SJSA1 (cell line): ENCODE results near the gene TOM1. TPM values are rescaled to one million over a fixed set of nuclear protein-coding genes. Genes with fewer than 3 reads are reported as not detected.

Experiments used
- DNase-seq, 2 experiments: peaks; one replicate each; pipeline ENCODE4 v3.0.0-alpha.2; 2015 to 2020; ENCODE audit warnings: low spot score in 2 of 2, low read depth in 1 of 2
- H3K27ac ChIP-seq: fragments of 250-450 bp; sonication (Bioruptor Pico); 2 replicates; pipeline ENCODE4 v1.5.1; 2020; ENCODE audit warnings: mild to moderate bottlenecking, moderate library complexity
- H3K27me3 ChIP-seq: fragments of 250-450 bp; sonication (Bioruptor Pico); replicated peaks from 2 replicates; pipeline ENCODE4 v1.5.1; 2020; ENCODE audit warnings: mild to moderate bottlenecking, moderate library complexity
- H3K36me3 ChIP-seq: fragments of 250-450 bp; sonication (Bioruptor Pico); 2 replicates; pipeline ENCODE4 v1.5.1; 2020; ENCODE audit warnings: mild to moderate bottlenecking
- H3K4me1 ChIP-seq: fragments of 250-450 bp; sonication (Bioruptor Pico); replicated peaks from 2 replicates; pipeline ENCODE4 v1.6.1; 2021; ENCODE audit warnings: mild to moderate bottlenecking
- H3K4me3 ChIP-seq: fragments of 250-450 bp; sonication (Bioruptor Pico); 2 replicates; pipeline ENCODE4 v1.5.1; 2020; ENCODE audit warnings: mild to moderate bottlenecking
- H3K9me3 ChIP-seq: fragments of 250-450 bp; sonication (Bioruptor Pico); replicated peaks from 2 replicates; pipeline ENCODE4 v1.5.1; 2020; ENCODE audit warnings: mild to moderate bottlenecking
- total RNA-seq: library from RNA; depleted of rRNA; stranded (reverse); fragments of >200 nt; shearing (Covaris generic); gene quantifications from 2 replicates; pipeline ENCODE4 v1.2.3, GENCODE V29; 2014; rRNA removed

TOM1 gene
- total RNA-seq: 14.9 and 16.9 TPM in 2 replicates

- H3K36me3 ChIP-seq: peaks cover 12% of the 10 kb centered on the region
- H3K4me3 ChIP-seq: peak within 1 kb of the TSS; percentile 66
- H3K9me3 ChIP-seq: no peaks in the 10 kb centered on the region
- H3K27ac ChIP-seq: peak within 1 kb of the TSS; percentile 58
- peaks cover 4% of the 10 kb centered on the region; the same call in 1 of the 2 replicates for H3K4me1 ChIP-seq
- no peaks in the 10 kb centered on the region for H3K27me3 ChIP-seq
- peak; percentile 96 to 100 for DNase-seq
Measured at GRCh38 chr22:35299673-35300499, at the start of gene TOM1. Gene TOM1, plus strand, starts transcription at chr22:35299894. Its CDS starts 35 bp downstream, at chr22:35299929.

- H3K27ac ChIP-seq: no peak overlapping the region
- no peaks in the 10 kb centered on the region for H3K9me3 ChIP-seq
- H3K36me3 ChIP-seq: no peaks in the 10 kb centered on the region
- H3K4me3 ChIP-seq: no peak overlapping the region
- H3K27me3 ChIP-seq: no peaks in the 10 kb centered on the region
- DNase-seq: no peak
- no peaks in the 10 kb centered on the region for H3K4me1 ChIP-seq
Measured at GRCh38 chr22:35250156-35250555, 49.5 kb upstream of the TOM1 start.

- no peak overlapping the region for H3K4me3 ChIP-seq
- no peaks in the 10 kb centered on the region for H3K9me3 ChIP-seq
- H3K27ac ChIP-seq: no peak overlapping the region
- DNase-seq: no peak
- H3K4me1 ChIP-seq: peaks cover 7% of the 10 kb centered on the region
- no peaks in the 10 kb centered on the region for H3K27me3 ChIP-seq
- peaks cover 11% of the 10 kb centered on the region for H3K36me3 ChIP-seq
Measured at GRCh38 chr22:35253946-35254345, 45.7 kb upstream of the TOM1 start.

- H3K4me3 ChIP-seq: peak overlapping the region; percentile 93
- DNase-seq: no peak
- H3K27me3 ChIP-seq: no peaks in the 10 kb centered on the region
- no peaks in the 10 kb centered on the region for H3K9me3 ChIP-seq
- H3K36me3 ChIP-seq: peaks cover 33% of the 10 kb centered on the region
- H3K27ac ChIP-seq: peak overlapping the region; percentile 99
- H3K4me1 ChIP-seq: peaks cover 7% of the 10 kb centered on the region
Measured at GRCh38 chr22:35257002-35257320, 42.7 kb upstream of the TOM1 start.

- peaks cover 7% of the 10 kb centered on the region for H3K4me1 ChIP-seq
- H3K27me3 ChIP-seq: no peaks in the 10 kb centered on the region
- DNase-seq: peak; percentile 83 to 89
- H3K9me3 ChIP-seq: no peaks in the 10 kb centered on the region
- H3K4me3 ChIP-seq: peak within 1 kb of the TSS; percentile 93
- peak within 1 kb of the TSS; percentile 99 for H3K27ac ChIP-seq
- H3K36me3 ChIP-seq: peaks cover 39% of the 10 kb centered on the region
Measured at GRCh38 chr22:35257321-35258190, 42.1 kb upstream of the TOM1 start, which contains the start of gene HMGXB4. Gene HMGXB4, plus strand, starts transcription at chr22:35257493. Its CDS starts 4,898 bp downstream, at chr22:35262391.

GRCh38 chr22:35258191-35258988, 41.3 kb upstream of the TOM1 start:
- Histone ChIP-seq H3K27me3 (no peaks in the 10 kb centered on the region), H3K4me1 (peaks cover 7% of the 10 kb centered on the region), H3K4me3 (peak overlapping the region; percentile 93), H3K9me3 (no peaks in the 10 kb centered on the region), H3K27ac (peak overlapping the region; percentile 99), H3K36me3 (peaks cover 48% of the 10 kb centered on the region)
- DNase-seq: no peak

- Histone ChIP-seq H3K4me1 (no peaks in the 10 kb centered on the region), H3K36me3 (peaks cover 89% of the 10 kb centered on the region), H3K9me3 (no peaks in the 10 kb centered on the region; the same call in 1 of the 2 replicates), H3K4me3 (no peak overlapping the region), H3K27me3 (no peaks in the 10 kb centered on the region), H3K27ac (no peak overlapping the region)
- no peak for DNase-seq
Measured at GRCh38 chr22:35264986-35265385, 34.7 kb upstream of the TOM1 start.

GRCh38 chr22:35266277-35266676, 33.4 kb upstream of the TOM1 start:
- H3K36me3 ChIP-seq: peaks cover 92% of the 10 kb centered on the region
- no peaks in the 10 kb centered on the region; the same call in 1 of the 2 replicates for H3K9me3 ChIP-seq
- H3K27ac ChIP-seq: no peak overlapping the region
- no peak overlapping the region for H3K4me3 ChIP-seq
- H3K4me1 ChIP-seq: no peaks in the 10 kb centered on the region
- DNase-seq: no peak
- H3K27me3 ChIP-seq: no peaks in the 10 kb centered on the region

GRCh38 chr22:35269630-35270029, 30.1 kb upstream of the TOM1 start:
- no peak overlapping the region for H3K27ac ChIP-seq
- no peaks in the 10 kb centered on the region for H3K27me3 ChIP-seq
- H3K9me3 ChIP-seq: no peaks in the 10 kb centered on the region; the same call in 1 of the 2 replicates
- no peak for DNase-seq
- no peaks in the 10 kb centered on the region for H3K4me1 ChIP-seq
- H3K36me3 ChIP-seq: peaks cover 94% of the 10 kb centered on the region
- H3K4me3 ChIP-seq: no peak overlapping the region

- no peaks in the 10 kb centered on the region for H3K9me3 ChIP-seq
- no peaks in the 10 kb centered on the region for H3K27me3 ChIP-seq
- H3K36me3 ChIP-seq: peaks cover 84% of the 10 kb centered on the region
- H3K4me3 ChIP-seq: no peak overlapping the region
- no peak overlapping the region for H3K27ac ChIP-seq
- H3K4me1 ChIP-seq: no peaks in the 10 kb centered on the region
- no peak for DNase-seq
Measured at GRCh38 chr22:35274154-35274871, 25.4 kb upstream of the TOM1 start.

- H3K27ac ChIP-seq: no peak overlapping the region
- no peaks in the 10 kb centered on the region for H3K9me3 ChIP-seq
- H3K4me1 ChIP-seq: no peaks in the 10 kb centered on the region
- H3K27me3 ChIP-seq: no peaks in the 10 kb centered on the region
- H3K4me3 ChIP-seq: no peak overlapping the region
- no peak for DNase-seq
- H3K36me3 ChIP-seq: peaks cover 84% of the 10 kb centered on the region
Measured at GRCh38 chr22:35275580-35275979, 24.1 kb upstream of the TOM1 start.

- DNase-seq: no peak
- Histone ChIP-seq H3K9me3 (no peaks in the 10 kb centered on the region), H3K27ac (no peak overlapping the region), H3K27me3 (no peaks in the 10 kb centered on the region), H3K4me1 (no peaks in the 10 kb centered on the region), H3K36me3 (peaks cover 87% of the 10 kb centered on the region), H3K4me3 (no peak overlapping the region)
Measured at GRCh38 chr22:35276019-35276418, 23.7 kb upstream of the TOM1 start.

- no peak overlapping the region for H3K27ac ChIP-seq
- H3K4me3 ChIP-seq: no peak overlapping the region
- no peaks in the 10 kb centered on the region for H3K9me3 ChIP-seq
- no peaks in the 10 kb centered on the region for H3K4me1 ChIP-seq
- H3K27me3 ChIP-seq: no peaks in the 10 kb centered on the region
- H3K36me3 ChIP-seq: peaks cover 96% of the 10 kb centered on the region
- no peak for DNase-seq
Measured at GRCh38 chr22:35288116-35288515, 11.6 kb upstream of the TOM1 start.
